DND-41 (cell line): Measurements from ENCODE around the gene KSR2.

ENCODE experiments used
- CTCF ChIP-seq: IDR thresholded peaks from 2 replicates; pipeline ENCODE4 v1.5.1; 2012; ENCODE audit warnings: borderline replicate concordance, low read length, moderate library complexity, mild to moderate bottlenecking; ENCODE audit not compliant: poor library complexity, severe bottlenecking; ENCODE audit errors: extremely low read depth
- EZH2 ChIP-seq: IDR thresholded peaks from 3 replicates; pipeline ENCODE4 v1.6.1; 2012; ENCODE audit warnings: borderline replicate concordance, low read depth, mild to moderate bottlenecking, moderate library complexity, low read length, inconsistent platforms; ENCODE audit not compliant: severe bottlenecking

GRCh38 chr12:117574655-117575054 lies 394.1 kb downstream of the KSR2 start:
- TF ChIP-seq CTCF = no peak
- TF ChIP-seq EZH2 = no peak
